Stomach (tissue), 4 donors: ENCODE results near the gene THSD4.

Experiments
- CTCF ChIP-seq, 7 experiments: fragments of 450-650 bp in 4 of 7; fragments of 200-600 bp in 3 of 7; sonication (generic) in 3 of 7; IDR thresholded peaks; one replicate each; pipeline ENCODE4 v1.5.1; 2016 to 2019; ENCODE audit warnings: antibody characterized with exemption in 7 of 7, control low read depth in 2 of 7, mild to moderate bottlenecking in 1 of 7
- POLR2A ChIP-seq, 4 donors: fragments of 450-650 bp; IDR thresholded peaks; one replicate each; pipeline ENCODE4 v1.6.1; 2016; ENCODE audit warnings: antibody characterized with exemption in 4 of 4, control low read depth in 2 of 4, mild to moderate bottlenecking in 1 of 4, moderate library complexity in 1 of 4
- POLR2AphosphoS5 ChIP-seq, 3 donors: sonication (generic); formaldehyde crosslinking; IDR thresholded peaks; one replicate each; pipeline ENCODE4 v1.6.1; 2016; ENCODE audit warnings: antibody characterized with exemption in 3 of 3

GRCh38 chr15:71542836-71543235, 427.6 kb downstream of the THSD4 start:
- TF ChIP-seq POLR2A (IDR thresholded peaks at IDR 0.05): no peak
- TF ChIP-seq CTCF (IDR thresholded peaks at IDR 0.05): no peak
- no peak for TF ChIP-seq POLR2AphosphoS5 (IDR thresholded peaks at IDR 0.05)
